Measurements from ENCODE around the gene ABCA9. TPM values are rescaled to one million over a fixed set of nuclear protein-coding genes. Genes with fewer than 3 reads are reported as not detected.

The ABCA9 gene
- total RNA-seq, 1 experiment from 2014 or later = not detected

- H3K18ac ChIP-seq (ENCODE audit: insufficient read length, low read depth, low read length) = no peak overlapping the region
- TF ChIP-seq CTCF (conservative IDR thresholded peaks at IDR 0.05) = no peak
- H2BK12ac ChIP-seq (ENCODE audit: insufficient read length, low read depth, low read length) = no peak overlapping the region
- H3K56ac ChIP-seq (ENCODE audit: insufficient read length, low read depth, low read length) = no peak overlapping the region
- no peak overlapping the region for H2BK120ac ChIP-seq (ENCODE audit: low read depth, low read length, poor library complexity, severe bottlenecking)
- H3K27ac ChIP-seq (ENCODE audit: insufficient read length, low read depth, low read length) = no peak overlapping the region
- Mint-ChIP-seq H3K9me3 (no peaks in the 10 kb centered on the region), H3K36me3 (ENCODE audit: insufficient read depth in 1 of 3, low read depth in 3 of 3) (no peaks in the 10 kb centered on the region; a peak in 1 of 7 replicates), H3K4me1 (no peaks in the 10 kb centered on the region), H3K27ac (no peak overlapping the region), H3K27me3 (ENCODE audit: low read depth) (peaks cover 6% of the 10 kb centered on the region; the same call in 1 of the 2 replicates), H3K4me3 (no peak overlapping the region)
- no peaks in the 10 kb centered on the region for H3K79me2 ChIP-seq (ENCODE audit: insufficient read depth, low read length)
- no peak overlapping the region for H3K9ac ChIP-seq (ENCODE audit: extremely low read depth, insufficient read length, low read length)
- no peak overlapping the region for H3T11ph ChIP-seq (ENCODE audit: low read length)
- H2BK20ac ChIP-seq (ENCODE audit: low read depth, low read length, poor library complexity, severe bottlenecking) = no peak overlapping the region
- H3K79me1 ChIP-seq (ENCODE audit: insufficient read depth, low read depth, low read length, poor library complexity, severe bottlenecking) = no peaks in the 10 kb centered on the region
- no CpG with 5 or more reads among the region's 2 CpGs for WGBS (ENCODE audit: extremely low coverage, insufficient read length, low lambda C conversion rate)
- no peak overlapping the region for H3K4ac ChIP-seq (ENCODE audit: low read depth, low read length)
- H3K4me2 ChIP-seq (ENCODE audit: insufficient read depth, insufficient read length, low read length) = no peak overlapping the region
- H3K23ac ChIP-seq (ENCODE audit: insufficient read length, low read depth, low read length) = no peak overlapping the region
- no peak overlapping the region for H4K91ac ChIP-seq (ENCODE audit: insufficient read length, low read depth, low read length)
- H3K27me3 ChIP-seq (ENCODE audit: insufficient read depth, low read length) = no peaks in the 10 kb centered on the region
- no peak overlapping the region for H2AK5ac ChIP-seq (ENCODE audit: insufficient read length, low read length)
- H3K23me2 ChIP-seq (ENCODE audit: insufficient read length, low read depth, low read length, poor library complexity, severe bottlenecking) = no peaks in the 10 kb centered on the region
- no peaks in the 10 kb centered on the region for H3K9me3 ChIP-seq (ENCODE audit: control insufficient read depth, low read depth, low read length)
- H2BK5ac ChIP-seq (ENCODE audit: insufficient read length, low read length) = no peak overlapping the region
- no peak for DNase-seq
- H4K8ac ChIP-seq (replicated peaks; ENCODE audit: insufficient read length, low read depth, low read length) = no peak overlapping the region
- H3K4me1 ChIP-seq (ENCODE audit: insufficient read depth, low read length) = no peaks in the 10 kb centered on the region
- no peaks in the 10 kb centered on the region for H4K20me1 ChIP-seq (ENCODE audit: control insufficient read depth, insufficient read depth, insufficient read length)
- H4K5ac ChIP-seq (ENCODE audit: insufficient read length, low read depth, low read length) = no peak overlapping the region
- no peak overlapping the region for H2AFZ ChIP-seq (ENCODE audit: low read length)
- H3K14ac ChIP-seq (ENCODE audit: insufficient read depth, low read length) = no peak overlapping the region
- no peak overlapping the region for H2BK15ac ChIP-seq (ENCODE audit: low read depth, low read length)
These were observed 79.4 kb downstream of the ABCA9 start for GRCh38 chr17:68981288-68981687.

Measured in H9 (cell line).